ENCODE data around the gene DYSF.

The DYSF gene

DNA sequence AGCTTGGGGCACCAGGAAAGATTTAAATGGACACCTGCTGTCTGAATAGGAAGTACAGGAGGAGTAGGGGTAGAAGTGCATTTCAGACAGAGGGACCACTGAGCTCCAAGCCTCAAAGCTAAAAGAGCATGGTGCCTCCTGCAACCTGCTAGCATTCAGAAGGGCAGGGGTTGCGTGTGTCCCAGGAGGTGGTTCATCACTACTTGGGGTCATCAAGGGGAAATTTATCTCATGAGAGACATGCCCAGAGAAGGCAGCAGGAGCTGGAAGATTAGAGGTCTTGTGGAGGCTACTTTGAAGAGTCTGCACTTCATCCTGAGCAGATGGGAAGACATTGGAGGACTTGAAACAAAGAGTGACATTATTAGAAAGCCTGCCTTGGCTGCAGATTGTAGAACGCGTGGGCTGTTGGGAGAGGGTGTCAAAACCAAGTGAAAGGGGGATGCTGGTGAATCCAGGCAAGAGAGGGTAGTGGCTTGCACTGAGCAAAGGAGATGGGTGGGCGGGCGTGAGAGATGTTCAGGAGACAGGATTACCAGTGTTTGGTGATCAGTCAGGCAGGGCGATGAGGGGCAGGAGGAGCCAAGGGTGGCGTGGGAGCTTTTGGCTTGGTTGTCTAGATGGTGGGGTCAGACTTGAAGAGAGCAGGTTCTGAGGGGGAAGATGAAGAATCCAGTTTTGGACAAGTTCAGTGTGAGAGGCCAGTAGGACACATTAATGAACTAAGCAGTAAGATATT lies 154.0 kb downstream of the DYSF start:
- DNase-seq = no peak

DNA sequence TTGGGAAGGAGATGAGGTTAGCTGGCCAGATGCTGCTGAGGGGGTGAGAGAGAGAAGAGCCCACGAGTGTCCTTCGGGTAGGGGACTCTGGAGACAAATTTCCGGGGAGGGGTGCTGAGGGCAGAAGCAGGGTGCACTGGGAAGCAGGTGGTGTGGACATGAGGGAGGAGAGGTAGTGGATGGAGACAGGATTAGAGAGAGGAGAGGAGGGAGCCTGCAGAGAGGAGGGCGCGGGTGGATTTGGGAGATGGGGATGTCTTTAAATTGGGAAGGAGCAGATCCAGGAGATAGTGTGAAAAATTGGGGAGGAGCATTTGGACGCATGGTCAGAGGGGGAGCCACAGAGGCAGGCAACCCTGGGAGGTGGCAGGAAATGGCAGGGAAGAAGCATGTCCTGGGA lies 154.7 kb downstream of the DYSF start:
- no peak for DNase-seq

DNA sequence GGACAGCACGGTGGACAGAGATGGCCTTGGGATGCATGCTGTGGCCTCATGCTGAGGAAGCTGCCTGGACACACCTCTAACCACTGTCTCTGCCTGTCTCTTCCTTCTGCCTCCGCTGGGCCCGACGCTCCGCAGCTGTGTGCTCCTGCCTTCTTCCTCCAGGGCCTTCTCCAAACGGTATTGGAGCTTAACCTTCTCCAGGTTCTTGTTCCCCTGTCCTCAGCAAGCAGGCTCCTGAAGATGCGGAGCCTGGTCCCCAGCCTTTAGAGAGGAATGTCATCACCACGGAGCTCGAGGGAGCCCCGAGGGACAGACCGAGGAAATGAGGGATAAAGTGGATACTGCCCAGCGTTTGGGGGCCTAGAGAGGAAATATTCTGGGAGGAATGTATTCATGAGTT lies 155.1 kb downstream of the DYSF start:
- DNase-seq = no peak

DNA sequence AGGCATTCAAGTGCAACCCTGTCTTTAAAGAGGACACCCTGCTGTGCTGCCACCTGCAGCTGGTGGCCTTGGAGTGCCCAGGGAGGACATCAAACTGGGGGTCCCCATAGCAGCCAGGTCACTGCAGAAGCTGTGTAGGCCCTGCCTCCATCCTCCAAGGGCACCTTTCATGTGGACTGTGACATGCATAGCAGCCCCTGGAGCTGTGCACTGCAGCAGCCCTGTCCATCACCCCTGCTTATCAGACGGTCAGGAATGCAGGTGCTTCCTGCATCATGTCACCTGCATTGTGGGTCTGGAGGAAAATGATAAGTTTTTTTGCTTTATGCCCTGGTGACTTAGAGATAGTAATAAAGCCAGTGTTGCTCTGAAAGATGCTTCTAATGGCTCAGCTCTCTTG lies 155.7 kb downstream of the DYSF start:
- DNase-seq = no peak

DNA sequence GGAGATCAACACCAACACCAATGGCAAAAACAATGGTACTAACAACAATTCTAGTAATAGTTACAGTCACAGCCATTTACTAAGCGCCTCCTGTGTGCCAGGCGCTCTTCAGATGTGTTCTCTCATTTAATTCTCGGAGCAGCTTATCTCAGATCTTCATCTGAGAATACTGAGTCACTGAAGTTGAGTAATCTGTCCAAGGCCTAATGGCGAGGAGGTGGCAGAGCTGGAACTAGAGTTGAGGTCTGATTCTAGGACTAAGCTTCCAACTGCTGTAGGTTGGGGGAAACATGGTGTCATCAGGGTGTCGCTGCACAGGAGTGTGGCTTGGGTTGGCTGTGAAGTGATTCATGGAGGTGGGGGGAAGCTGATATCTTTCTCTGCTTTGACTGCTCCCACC lies 156.1 kb downstream of the DYSF start:
- DNase-seq = no peak

DNA sequence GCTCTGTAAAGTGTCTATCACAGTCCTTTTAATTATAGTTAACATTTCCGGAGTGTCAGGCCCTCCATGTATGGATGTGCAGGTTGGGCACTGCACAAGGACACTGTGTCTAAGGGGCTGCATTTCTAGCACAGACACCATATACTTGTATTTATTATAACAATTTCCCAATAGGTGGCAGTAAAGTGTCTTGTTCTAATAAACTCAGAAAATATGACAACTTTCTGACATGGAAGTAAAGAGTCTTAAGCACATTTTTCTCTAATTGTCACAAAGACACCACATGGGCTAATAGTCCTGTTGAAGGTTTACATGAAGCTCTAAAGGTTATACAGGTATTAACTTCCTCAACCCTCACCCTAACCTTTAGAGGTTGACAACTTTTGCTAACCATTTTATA lies 156.6 kb downstream of the DYSF start:
- DNase-seq = no peak

DNA sequence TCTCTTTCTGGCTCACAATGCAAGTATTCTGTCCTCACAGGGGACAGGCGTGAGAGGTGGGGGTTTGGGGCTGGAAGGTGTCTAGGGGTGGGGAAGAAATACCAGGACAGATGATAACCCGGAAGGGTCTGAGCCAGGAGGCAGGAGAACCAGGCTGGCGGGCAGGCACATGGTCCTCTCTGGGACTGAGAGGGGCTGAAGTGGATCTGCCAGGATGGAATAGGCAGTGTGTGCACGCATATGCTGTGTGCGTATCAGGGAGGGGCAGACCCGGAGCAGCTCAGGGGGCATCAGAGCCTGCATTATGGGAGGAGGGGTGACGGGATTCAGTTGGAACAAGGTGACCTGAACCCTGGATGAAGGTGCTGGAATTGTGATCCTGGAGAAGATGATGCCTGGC lies 157.3 kb downstream of the DYSF start:
- no peak for DNase-seq

DNA sequence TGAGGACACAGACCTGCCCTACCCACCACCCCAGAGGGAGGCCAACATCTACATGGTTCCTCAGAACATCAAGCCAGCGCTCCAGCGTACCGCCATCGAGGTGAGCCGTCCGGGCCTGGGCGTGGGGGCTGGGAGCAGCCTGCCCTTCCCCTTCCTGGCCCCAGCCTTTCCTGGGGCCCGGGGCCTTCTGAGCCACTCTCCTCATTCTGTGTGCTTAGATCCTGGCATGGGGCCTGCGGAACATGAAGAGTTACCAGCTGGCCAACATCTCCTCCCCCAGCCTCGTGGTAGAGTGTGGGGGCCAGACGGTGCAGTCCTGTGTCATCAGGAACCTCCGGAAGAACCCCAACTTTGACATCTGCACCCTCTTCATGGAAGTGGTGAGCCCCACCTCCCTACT lies 157.9 kb downstream of the DYSF start:
- DNase-seq = no peak

DNA sequence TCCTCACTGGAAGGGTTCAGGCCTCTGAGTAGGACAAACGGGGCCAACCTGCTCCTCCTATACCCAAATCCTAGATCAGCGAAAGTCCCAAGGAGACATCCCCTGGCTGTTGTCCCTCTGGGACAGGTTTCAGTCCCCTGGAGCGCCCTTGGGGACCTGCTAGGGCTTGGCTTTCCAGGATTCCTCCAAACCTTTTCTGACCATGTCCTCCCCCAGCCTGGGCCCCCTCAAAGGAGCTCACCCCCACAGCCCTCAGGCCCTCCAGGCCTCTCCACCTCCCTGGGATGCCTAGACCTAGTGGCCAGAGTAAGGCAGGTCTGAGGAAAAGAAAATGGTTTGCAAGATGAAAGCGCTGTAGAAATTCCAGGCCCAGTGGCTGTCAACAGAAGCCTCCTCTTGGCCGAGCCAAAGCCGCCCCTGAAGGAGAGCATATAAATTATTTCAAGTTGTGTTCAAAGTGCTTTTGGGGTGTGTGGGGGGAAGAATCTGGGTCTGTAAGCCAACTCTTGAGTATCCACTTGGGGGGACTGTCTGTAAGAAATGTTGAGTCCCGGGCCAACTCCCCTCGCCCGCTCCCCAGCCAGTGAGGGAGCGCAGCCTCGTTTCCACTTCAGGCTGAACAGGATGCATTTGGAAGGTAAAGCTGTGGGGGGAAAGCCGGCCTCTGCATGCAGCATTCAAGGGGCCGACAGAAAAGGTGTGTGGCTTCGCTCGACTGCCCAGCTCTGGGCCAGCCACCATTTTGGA lies 158.6 kb downstream of the DYSF start:
- no peak for DNase-seq

DNA sequence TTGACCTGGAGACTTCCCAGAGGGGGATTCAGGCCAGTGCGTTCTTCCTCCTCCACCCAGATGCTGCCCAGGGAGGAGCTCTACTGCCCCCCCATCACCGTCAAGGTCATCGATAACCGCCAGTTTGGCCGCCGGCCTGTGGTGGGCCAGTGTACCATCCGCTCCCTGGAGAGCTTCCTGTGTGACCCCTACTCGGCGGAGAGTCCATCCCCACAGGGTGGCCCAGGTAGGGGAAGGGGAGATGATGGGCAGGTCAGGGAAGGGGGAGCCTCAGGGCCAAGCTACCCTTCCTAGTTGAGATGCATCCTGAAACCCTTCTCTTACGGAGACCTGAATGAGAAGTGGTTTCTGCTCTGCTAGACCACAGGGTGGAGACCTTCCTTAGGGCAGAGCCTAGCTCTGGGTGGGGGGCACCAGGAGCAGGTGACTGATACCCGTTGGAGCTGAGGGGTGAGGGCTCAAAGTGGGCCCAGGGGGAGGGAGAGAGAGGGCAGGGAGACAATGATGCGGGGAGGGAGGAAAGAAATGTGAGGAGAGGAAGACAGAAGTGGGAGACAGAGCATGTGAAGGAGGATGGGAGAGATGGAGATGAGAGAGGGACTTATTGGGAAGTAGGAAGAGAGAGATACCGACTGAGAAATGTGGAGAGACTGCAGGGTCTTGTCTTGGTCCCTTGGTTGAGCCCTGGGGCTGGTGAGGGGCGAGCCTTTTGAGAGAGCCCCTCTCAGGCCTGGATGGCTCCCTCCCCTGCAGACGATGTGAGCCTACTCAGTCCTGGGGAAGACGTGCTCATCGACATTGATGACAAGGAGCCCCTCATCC lies 159.4 kb downstream of the DYSF start:
- DNase-seq = no peak

DNA sequence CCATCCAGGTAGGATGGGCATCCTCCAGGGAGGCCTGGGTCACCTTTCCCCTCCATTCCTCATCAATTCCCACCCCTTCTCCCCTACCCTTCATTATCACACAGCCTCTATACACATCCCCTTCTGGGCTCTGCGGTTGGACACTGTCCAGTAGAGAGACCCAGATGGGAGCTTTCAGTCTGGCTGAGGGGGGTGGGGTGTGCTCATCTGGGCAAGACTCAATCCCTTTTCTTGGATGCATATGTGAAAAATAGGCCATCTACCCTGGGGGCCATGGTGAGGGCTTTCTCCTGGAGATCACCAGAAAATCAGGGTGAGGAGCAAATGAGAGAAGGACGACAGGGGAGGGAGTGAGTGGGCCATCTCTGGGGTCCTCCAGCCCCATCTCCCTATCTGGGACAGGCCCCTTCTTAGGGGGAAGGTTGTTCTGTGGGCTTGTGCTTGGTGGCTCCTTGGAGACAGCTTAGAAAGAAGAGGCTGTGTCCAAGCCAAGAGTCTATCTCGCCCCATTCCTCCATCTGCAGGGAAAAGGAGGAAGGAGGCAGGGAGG lies 160.1 kb downstream of the DYSF start:
- DNase-seq = no peak

DNA sequence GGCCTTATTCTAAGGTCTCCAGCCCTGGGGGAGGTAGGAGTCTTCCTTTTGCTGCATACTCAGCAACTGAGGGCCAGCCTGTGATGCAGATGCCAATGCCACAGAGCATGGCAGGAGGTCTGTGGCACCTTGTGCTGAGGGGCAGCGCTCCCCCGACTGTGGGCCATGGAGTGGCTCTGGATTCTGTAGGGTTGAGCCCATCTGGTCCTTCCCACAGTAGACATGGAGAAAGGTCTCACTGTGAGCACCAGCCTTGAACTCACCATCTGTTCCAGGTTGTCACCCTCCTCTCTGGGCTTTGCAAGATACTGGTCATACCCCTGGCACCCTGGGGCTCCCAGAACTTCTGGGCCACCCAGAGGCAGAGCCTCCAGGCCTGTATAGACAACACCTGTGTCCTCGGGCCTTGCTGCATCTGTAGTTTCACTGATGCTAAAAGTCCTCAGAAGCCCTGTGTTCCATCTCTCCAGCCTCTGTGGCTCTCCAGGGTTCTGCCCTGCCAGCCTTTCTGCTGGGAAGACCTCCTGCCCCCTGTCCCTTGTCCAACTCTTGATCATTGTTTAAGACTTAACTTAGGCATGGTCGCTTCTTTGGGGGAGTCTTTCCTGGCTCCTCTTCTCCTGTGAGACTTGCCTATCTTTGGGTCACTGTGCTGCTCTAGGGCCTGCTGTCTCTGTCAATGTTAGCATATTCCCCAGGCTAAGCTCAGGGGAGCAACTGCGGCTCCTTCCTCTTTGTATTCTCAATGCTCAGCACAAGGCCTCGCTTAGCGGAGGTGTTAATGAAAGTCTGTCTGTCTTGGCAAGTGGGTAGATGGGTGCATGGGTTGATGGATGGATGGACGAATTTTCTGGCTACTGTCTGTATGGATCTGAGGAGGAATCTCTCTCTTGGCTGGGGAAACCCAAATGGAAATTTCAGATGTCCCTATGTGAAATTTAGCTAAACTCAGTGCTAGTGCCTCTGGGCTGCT lies 160.9 kb downstream of the DYSF start:
- no peak for DNase-seq

DNA sequence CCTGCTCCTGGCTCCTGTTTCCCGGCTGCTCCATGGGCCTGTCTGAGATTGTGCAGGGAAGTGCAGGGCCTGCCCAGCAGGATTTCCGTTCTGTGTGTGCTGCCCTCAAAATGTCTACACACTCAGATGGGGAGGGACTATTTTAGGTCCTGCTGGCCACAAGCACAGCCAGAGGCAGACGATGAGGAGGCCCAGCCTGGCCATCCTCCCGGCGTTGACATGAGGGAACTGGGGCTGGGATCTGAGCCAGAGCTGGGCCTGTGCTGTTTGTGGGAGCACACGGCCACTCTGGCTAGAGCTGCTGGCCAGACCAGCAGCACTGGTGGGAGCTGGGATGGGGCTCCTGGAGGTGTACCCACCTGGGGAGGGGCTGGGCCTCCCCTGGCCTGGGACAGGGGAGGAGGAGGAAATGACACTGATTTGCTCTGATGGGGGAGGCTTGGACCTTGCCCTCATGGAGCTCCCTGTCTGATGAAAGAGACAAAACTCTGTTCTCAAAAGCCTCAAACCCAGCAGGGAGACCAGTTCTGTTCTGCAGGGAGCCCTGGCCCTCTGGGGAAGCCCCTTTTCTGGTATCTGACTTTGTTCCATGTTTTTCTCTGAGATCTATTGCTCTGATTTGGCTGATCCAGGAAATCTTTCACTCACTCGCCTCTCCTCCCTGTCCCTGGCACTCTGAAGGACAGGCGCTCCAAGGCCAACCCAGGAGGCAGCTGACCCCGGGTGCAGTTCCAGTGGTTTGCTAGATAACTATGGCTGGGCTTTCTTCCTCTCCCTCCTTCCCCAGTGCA lies 161.8 kb downstream of the DYSF start:
- no peak for DNase-seq

DNA sequence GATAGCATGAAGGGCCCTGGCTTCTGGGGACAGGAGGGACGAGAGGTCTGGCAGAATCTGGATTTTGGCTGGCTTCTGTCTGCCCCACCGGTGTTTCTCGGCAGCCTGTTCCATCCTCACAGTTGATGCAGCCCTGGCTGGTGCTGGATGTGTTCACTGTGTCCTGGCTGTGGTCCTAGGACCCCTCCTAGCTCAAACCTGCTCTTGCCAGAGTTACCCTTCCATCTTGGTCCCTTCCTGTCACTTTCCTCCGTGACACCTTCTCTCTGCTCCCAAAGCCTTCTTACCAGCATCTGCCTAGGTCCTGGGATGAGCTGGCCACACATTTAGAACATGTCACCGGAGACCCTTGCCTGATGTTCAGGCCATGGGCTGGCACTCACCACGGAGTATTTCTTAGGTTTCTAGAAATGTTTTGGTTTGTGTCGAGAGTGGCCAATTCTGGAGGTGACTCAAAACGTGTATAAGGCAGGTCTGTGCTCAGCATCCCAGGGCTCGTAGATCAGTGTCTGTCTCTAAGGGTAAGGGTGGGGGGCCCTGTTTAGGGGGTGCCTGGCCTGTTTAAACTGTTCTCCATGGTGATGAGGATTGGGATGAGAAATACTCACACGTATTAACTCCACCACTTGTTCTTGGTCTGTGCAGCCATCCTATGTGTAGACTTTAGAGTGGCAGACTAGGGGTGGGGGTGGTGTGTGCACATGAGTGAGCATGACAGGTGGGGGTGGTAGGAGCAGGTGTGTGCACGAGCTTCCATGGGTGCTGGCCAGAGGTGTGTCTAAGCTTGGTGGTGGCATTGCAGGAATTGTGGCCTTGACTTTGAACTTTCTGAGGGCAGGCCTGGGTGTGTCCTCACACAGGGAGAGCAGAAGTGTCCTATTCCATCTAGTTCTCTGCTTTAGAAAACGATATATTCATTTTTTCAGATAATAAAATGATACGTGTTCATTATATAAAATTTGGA lies 162.7 kb downstream of the DYSF start:
- DNase-seq = no peak

DNA sequence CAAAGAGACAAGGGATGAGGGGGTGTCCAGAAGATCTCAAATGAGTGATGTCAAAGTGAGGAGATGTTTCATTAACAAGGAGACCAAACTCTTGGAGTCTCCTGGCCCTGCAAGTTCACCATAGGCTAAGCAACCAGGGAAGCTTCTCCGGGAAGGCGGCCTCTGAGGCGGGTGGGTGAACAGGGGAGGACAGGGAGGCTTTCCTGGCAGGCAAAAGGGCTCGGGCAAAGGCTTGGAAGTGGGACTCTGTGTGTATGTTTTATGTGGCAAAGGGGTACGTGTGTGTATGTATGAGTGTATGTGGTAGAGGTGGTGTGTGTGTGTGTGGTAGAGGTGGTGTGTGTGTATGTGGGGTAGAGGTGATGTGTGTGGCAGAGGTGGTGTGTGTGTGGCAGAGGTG lies 163.9 kb downstream of the DYSF start:
- no peak for DNase-seq

DNA sequence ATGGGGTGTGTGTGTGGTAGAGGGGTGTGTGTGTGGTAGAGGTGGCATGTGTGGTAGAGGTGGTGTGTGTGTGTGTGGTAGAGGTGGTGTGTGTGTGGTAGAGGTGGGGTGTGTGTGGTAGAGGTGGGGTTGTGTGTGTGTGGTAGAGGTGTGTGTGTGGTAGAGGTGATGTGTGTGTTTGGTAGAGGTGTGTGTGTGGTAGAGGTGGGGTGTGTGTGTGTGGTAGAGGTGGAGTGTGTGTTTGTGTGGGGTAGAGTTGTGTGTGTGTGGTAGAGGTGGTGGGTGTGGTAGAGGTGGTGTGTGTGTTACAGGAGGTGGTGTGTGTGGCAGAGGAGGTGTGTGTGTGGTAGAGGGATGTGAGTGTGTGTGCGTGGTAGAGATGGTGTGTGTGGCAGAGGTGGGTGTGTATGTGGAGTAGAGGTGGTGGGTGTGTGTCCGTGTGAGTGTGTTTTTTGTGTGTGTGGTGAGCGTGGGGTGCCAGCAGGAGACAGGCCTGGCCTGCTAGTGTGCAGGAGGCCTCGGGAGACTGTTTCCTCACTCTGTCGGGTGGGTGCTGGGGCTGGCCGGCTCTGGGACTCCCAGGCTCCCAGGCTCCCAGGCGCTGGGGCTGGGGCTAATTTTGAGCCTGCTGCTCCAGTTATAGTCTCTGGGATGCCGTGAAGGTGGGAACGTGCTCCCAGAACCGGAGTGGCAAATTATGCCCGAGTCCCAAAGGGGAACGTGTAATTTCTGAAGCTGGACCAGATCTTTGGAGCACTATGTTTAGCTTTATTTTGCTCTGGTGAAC lies 165.2 kb downstream of the DYSF start:
- DNase-seq = no peak

DNA sequence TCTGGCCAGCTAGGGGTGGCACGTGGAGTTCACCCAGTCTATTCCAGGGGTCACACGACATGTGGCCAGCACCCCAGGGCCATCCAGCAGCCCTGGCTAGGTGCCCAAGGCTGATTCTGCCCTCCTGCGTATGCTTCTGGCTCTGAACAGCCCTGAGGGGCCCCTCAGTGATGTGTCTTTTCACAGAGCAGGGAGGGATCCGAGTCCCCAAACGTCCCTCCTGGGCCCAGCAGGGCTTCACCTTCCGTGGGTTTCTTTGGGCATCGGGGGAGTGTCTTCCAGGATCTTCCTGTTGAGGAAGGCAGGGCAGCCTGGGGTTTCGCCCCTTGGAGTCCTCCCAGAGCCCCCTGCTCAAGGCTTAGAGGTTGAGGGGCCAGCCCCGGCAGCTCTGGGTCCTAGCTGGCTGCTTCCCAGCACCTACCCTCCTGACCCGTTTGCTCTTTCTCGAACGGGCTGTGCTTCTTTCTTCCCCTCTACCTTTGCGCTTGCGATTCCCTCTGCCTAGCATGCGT lies 165.9 kb downstream of the DYSF start:
- no peak for DNase-seq

DNA sequence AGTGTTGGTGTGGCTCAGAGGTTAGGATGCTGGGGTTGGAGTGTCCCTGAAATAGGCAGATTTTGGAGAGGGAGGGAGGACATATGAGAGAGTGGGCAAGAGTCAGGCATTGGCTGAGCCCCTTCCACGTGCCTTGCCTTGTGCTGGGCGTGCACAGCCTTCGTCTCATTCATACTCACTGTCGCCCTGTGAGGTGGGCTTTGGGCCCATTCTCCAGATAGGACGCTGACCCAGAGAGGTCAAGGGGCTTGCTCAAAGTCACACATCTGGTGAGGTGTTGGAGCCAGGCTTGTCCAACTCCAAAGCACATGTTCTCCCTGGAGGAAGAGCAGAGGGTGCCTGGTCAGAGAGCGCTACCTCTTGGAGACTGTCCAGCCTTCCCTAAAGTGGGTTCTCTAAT lies 166.8 kb downstream of the DYSF start:
- no peak for DNase-seq

DNA sequence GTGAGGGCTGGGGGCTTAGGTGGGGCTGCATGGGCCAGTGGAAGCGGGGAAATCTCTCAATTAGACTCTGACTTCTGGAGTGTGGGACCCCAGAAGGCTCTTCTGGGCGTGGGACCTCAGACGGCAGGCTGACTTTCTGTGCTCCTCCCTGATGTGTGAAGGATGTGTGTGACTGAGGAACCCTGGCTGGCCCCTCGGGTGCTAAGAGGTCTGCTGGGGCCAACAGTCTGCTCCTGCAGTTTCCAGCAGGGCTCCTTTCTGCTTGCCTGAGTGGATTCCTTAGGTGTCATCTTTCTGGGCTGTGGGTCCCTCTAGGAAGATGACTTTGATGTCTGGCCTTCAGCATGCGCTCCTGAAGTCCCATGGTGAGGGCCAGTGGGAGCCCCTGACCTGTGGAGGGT lies 167.5 kb downstream of the DYSF start:
- no peak for DNase-seq

All from stimulated activated naive CD4-positive, alpha-beta T cell (primary cell).